ENCODE data around the gene ADGRG6.
"Not testable (repeated sequence)": the region's sequence is repeated elsewhere in the genome, so short reads cannot be mapped to it uniquely, and the experiment has no call there.

The ADGRG6 gene

DNA sequence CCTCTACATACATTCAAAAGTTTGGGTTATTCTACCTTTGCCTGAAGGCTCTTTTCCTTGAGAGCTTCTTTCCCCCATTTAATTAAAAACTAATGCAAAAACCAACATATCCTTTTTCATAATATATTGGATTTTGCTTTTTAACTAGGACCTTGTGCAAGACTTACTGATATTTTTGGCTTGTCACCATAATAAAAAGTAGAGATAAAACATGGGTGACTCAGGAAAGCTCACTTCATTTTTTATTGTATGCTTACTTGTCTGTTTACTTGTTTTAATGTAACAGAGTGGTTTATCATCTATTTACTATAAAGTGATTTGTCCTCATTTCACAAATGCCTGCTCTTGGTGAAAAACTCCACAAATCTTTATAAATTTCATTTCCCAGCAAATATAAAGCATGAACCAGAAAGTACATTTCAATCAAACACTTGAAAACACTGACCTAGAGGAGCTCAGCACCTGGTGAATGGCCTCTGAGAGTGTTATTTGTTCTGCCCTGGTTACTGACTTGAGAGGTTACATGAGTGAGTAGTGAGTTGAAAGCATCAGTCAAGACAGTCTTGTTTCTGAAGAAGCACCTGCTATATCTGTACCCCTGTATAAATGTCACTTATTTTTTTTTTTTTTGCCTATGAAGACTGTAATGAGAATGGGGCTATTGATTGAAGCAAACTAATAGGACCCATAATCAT, 20.8 kb downstream of the ADGRG6 start:
- DNase-seq = no peak

DNA sequence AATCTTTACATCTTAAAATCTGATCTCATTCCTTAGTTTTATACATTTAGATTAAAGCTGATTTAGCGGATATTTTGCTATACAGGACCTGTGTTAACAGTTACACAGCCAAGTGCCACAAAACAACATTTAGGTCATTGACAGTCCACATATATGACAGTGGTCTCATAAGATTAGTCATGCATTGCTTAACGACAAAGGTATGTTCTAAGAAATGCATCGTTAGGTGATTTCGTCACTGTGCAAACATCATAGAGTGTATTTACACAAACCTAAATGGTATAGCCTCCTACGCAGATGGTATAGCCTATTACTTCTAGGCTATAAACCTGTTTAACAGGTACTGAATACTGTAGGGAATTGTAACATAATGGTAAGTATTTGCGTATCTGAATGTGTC, 21.6 kb downstream of the ADGRG6 start:
- DNase-seq = no peak

DNA sequence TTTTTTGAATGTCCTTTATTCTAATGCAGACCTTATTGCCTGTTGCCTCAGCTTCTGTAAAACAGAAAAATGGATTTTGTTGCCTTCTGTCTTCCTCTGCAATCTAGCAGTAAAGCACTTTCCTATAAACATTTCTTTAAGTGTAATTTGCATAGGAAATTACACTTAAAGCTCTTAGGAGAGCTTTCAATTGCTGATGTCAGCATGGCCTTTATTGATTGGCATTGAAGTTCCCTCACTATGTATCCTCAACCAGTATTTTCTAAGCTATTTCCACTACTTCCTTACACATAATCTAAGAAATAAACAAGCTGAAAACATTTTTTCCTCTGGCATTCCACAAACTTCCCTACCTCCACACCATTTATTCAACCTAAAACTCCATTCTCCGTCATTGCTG, 22.3 kb downstream of the ADGRG6 start:
- DNase-seq = no peak

DNA sequence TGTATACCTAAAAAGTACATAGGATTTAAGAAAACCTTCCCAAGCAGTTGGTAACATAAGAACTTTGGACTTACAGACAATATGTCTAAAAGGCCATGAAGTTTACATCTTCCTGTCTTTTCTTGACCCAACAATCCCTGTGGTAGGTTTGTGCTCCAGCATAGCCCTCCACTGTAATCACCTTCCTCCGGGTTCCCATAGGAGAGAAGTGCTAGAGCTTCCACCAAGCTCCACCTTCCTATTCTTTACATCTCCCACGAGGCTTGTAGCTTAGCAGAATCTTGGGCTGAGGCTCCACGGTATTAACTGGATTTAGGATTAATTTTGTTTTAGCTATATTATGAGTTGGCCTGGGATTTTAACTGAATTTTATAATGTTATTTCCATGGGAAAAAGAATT, 23.3 kb downstream of the ADGRG6 start:
- no peak for DNase-seq

DNA sequence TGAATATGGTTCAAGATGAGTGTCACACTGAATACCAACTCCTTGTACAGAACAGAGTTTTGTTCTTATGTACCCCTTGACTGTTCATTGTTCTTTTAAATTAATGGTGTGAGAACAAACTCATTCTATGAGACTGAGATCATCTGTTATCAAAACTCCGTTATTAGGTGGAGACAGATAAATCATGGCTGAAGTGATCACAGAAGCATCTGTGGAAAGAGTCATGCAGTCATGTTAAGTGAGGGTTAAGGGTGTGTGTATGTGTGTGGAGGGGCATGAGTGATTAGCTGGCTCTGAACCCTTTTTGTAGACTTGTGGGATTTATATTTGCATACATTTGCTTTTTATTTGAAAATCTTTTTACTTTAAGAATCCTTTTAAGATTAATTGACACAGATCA, 24.7 kb downstream of the ADGRG6 start:
- DNase-seq = no peak

DNA sequence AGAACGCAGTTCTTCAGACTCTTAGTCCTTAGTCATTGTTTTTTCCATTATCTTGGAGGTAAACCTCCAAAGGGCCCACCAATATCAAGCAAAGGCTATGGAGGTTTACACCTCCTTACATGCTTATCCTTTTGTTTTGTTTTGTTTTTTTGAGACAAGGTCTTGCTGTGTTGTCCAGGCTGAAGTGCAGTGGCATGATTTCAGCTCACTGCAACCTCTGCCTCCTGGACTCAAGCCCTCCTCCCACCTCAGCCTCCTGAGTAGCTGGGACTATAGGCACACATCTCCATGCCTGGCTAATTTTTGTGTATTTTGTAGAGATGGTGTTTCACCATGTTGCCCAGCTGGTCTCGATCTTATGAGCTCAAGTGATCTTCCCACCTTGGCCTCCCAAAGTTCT, 26.3 kb downstream of the ADGRG6 start:
- no peak for DNase-seq

DNA sequence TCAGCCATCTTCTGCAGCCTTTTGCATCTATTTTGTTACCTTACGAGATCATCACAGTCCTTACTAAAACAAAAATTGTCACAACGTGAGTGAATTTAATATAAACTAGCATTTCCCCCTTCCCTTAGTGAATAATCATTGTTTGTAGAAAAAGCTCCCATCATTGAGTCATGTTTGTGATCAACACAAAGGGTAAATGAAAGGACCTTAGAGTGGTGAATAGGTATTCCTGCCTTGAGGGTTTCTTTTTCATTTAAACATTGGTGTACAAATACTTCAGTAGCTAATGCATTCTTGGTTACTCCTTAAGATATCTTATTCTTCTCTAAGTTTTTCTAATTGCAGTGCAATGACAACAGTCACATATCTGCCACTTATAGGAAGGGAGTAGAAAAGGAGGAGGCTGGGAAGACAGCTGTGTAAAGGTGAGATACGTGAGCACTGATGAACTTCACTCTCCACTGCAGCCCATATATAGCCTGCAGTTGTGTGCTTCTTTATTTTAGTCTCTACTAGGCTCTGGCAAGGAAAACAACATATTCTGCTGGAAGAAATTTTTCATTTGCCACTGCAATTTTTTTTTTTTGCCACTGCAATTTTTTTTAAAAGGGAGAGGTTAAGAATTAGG, 27.8 kb downstream of the ADGRG6 start:
- no peak for DNase-seq

DNA sequence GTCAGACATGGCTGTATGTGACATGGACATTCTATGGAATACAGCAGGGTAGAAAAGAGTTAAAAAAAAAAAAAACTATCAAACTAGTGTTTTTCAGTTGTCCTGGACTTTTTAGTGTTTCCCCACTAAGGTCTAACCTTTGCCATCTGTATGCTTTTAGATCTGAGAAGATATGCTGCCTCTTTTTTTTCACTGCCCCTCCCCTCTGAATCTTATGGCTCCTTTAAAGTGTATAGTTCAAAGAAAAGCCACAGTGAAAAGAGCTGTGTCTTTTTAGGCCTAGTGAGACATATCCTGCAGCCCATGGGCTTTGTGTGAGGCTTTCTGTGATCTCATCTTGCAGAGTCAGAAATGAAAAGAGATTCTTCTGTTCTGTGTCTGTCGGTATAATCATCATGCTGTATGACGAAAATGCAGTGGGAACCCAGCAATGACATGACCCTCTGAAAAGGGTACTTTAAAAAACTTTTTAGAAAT, 29.3 kb downstream of the ADGRG6 start:
- no peak for DNase-seq

DNA sequence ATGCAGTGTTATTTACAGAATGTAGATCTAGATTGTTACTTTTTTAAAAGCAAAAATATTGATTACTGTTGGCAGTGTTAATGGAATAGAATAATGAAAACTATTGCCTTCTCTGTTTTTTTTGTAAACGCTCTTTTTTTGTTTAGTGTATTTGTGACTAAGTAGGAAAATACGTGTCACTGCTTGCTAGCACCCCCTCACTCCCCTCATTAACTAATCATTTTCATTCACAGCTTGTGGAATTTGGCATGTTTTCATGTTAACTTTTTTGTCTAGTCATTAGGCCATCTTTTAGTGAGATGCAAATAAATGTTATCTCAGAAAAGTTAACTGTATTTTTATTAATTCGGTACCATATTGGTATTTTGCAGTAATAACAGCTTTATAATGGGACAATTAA, 29.8 kb downstream of the ADGRG6 start:
- no peak for DNase-seq

DNA sequence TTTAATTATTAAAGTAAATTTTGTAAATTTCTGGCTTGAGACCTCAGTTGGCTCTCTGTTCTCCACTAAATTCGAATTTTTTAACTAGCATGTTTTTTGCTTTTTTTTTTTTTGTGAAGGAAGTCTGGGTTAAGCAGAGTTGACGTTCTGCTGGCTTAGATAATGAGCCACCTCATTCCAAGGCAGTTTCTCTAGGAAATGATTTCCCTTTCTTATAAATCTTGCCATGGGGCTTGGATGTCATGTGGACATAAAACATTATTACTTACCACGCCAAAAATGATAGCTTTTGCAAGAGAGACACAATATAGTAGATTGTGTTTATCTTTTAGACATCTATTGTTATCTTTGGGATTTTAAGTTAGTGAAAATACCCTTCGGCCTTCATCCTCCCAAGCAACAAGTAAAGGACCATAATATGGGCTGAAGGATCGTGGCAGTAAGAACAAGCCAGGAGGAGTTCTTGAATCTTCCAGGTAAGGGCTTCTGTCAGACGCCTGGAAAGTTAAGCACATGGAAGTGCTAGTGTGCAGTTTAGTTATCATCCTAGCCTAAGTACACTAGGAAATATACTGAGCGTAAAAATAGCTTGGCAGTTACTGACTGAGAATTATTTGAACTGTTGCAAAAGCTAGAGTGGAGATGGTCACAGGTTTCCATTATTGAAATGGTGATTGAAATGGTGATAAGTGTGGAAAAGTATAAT, 30.7 kb downstream of the ADGRG6 start:
- no peak for DNase-seq

DNA sequence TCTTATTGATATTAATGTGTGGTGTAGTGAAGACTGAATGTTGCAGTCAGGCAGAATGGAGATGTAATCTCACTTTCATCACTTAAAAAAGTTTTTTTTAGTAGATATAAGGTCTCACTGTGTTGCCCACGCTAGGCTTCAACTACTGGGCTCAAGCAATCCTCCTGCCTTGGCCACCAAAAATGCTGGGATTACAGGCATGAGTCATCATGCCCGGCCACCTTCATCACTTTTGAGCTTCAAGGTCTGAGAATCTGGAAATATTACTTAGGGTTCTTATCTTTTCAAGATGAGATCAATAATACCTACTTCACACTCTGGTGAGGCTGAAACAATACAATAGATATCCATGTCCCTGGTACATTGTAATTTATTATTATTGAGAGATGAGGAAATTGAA, 31.6 kb downstream of the ADGRG6 start:
- DNase-seq = no peak

DNA sequence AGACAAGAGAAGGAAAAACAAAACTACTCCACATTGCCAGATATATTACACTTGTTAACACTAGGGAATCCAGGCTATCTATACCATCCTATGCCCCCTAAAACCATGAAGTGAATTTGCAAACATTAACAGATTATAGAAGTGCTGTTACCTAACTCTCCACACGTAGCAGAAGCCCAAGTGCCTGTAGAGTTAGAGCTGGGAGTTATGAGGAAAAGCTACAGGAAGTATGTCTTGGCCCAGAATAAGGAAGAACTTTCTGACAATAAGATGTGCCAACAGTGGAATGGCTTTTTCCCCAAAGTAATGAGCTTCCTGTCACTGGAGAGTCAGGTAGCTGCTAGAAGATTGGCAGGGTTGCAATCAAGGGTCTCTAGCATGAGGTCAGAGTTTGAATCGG, 32.5 kb downstream of the ADGRG6 start:
- no peak for DNase-seq

DNA sequence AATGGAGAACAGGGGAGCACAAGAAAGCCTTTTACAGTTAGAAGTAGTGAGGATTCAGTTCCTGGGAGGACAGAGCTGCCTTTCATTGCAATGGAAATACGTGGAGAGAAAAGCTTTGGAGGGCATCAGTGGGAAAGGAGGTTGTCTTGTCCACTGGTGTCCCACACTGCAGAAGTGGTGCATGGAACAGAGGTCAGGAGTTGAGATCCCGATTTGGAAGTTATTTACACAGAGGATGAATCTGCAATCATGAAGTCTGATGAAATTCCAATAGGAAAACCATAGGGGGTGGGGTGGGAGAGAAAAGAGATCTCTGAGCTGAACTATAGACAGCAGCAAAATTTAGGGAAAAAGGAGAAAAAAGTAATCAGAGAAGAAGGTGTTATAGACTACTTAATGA, 33.6 kb downstream of the ADGRG6 start:
- no peak for DNase-seq

DNA sequence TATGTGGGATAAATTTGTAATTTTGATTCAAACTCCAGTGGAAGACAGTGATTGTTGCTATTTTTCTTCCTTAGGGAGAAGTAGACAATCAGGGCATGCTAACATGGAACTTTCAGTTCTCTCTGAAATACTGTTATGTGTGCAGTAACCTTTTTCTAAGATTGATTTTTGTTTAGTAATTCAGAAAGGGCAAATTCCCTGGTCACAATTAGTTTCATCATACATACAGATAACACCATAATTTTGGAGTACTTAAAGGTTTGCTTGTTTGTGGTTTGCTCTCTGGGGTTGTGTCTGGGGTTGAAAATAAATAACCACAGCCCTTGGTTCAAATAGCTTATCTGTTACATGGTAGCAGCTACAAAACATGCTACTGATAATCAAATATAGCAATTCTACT, 34.4 kb downstream of the ADGRG6 start:
- no peak for DNase-seq

DNA sequence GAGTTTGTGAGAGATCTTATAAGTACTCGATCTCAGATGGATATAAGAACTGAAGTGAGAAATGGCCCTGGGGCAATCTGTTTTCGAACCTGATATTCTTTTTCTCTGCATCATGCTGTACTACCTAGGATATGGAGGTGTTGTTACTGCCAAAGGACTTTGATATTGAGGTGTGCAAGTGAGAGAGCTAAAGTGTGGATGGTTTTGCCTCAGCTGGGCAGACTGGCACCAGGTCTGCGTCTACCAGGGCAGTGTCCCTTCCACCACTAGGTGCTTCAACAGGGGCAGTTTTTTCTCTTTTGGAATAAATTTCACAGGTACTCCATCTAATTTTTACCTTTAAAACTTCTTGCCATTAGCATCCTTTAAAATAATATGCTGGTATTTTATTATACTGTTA, 35.0 kb downstream of the ADGRG6 start:
- no peak for DNase-seq

DNA sequence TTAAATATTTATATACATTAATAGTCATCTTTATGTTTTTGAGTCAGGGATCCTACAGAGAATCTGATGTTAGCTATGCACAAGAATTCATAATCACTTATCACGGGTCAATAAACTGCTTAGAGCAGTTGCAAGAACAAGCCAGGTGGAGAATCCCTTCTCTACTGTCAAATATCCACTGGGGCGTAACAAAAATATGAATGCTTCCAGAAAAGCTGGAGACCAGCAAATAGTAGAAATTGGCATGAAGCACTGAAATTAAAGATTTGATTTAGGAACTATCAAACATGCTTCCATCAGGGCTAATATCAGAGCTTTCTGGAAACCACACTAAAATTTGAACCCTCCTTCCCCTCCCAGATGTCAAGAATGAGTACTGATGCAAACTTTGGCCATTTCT, 37.3 kb downstream of the ADGRG6 start:
- no peak for DNase-seq

DNA sequence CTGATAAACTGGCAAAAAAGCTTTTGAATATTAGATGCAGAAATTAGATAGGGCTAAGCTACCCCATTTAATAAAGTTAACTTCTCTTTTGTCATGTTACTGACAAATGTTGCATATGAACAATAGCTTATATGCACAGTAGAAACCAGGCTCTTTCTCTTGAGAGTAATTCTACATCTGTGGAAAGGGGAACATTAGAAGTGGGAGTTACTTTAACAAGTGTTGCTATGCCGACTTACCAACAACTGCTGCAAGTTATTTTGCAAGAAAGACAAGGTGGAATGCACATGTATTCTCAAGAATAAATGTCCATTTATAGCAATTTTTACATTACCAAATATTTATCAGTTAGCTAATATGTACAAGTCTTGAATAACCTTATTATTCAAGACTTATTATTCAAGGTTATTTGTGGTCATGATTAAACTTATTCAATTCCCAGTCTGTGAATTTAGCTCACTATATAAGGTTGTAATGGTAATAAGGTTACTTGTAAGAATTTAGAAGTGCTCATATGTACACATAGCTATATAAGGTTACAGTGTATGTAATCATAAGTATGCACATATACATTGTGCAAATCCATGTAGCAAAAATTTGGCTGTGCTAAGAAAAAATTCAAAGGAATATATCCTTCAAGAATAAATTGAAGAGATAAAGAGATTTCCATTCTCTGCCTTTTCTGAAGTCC, 38.3 kb downstream of the ADGRG6 start:
- no peak for DNase-seq

DNA sequence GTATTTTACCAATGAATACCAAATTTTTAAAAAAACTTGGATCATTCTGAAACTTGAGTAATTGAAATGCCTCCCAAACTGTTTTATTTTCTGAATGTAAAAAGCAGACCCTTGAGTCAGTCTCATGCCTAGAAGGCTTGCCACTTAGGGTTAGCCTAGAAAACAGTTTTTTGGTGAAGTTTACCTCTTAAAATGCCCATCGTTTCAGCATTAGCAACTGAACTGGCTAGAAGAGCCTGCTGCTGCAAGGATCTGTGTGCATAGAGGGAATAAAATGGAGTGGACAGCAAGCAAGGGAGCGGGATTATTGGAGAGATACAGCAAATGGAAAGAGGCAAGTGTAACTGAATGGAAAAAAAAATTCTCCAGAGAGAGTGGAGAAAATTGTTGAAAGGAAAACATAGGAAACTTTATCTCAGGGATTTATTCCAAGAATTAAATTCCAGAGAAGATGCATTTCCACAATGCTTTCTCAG, 40.1 kb downstream of the ADGRG6 start:
- DNase-seq = no peak

DNA sequence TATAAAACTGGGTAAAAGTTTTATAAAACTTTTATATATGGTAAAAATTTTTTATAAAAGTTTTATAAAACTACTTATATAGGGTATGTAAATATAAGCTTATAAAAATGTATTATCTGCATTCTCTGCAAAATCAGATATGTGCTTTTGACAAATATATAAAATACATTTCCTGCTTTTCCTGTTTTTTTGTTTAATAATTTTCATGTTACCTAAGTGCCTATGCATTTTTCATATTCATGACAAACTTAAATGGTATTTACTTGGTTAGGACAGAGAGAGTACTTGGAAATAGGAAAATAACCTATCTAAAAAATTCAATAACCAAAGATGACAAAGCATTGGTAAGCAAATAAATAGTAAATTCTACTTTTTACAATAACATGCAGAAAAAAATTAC, 41.2 kb downstream of the ADGRG6 start:
- no peak for DNase-seq

DNA sequence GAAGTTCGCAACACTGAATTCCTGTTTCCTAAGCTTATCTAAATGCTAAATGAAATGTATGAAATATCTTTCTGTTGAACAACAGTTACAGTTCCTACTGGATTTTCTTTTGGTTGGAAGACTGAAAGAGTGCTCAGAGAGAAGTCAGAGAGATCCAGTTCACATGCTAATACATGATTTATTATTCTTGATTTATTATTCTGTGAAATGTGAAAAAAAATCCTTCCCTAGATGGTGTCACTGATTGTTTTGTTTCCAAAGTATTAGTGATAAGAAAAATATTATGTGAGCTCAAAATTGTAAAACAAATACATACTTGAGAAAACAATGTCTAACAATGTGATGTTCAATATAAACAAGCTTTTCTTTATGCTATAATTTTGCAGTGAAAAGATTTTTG, 42.1 kb downstream of the ADGRG6 start:
- DNase-seq = no peak

DNA sequence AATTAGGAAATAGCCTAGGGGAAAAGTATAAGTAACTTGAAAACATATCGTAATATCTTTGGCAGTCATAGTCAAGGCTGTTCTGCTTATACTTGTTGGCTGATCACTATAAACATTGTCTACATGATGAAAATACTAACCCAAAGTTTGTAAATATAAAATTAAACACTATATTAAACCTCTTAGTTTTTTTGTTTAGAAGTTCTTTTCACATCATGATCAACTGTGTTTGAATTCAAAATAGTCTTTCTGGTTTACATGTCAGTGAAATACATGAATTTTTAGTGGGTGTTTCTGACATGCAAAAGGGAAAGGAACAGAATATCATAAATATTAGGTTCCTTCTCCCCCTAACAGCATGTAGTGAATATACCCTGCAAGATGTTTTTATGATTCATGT, 43.5 kb downstream of the ADGRG6 start:
- DNase-seq = no peak

DNA sequence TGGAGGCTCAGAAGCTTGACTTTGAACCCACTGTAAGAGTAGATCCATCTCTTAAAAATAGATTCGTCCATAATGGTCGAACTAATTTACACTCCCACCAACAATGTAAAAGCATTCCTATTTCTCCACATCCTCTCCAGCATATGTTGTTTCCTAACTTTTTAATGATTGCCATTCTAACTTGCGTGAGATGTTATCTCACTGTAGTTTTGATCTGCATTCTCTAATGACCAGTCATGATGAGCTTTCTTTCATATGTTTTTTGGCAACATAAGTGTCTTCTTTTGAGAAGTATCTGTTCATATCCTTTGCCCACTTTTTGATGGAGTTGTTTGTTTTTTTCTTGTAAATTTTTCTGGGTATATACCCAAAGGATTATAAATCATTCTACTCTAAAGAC, 44.4 kb downstream of the ADGRG6 start:
- not testable (repeated sequence) for DNase-seq

DNA sequence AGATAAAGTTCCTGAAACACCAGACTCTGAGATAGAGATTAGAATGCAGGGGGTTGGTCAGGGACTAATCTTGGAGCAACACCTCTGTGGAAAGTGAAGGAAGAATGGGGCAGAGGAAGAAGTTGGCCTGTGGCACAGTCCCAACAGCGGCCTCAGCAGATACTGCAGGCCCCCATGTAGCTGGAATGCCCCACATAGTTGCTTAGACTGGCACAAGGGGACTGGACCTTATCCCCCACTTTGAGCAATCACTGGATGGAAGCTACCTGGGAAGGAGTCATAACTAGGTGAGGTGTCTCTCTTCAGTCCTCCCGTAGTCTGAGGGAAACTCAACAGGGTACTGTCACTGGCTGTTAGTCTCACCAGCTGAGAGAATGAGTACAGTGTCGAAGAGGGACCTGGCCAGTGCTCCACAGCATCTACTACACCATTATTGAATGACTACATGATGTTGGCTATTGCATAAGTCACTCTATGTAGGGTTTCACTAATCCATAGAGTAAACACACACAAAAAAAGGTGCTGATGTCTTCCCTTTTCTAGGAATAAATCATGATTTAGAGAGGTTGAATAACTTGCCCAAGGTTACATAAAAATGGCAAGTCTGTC, 47.5 kb downstream of the ADGRG6 start:
- no peak for DNase-seq
